SK-N-DZ (cell line): Measurements from ENCODE around the gene AKAP6.

ENCODE experiments used
- DNase-seq: peaks from one replicate; pipeline ENCODE4 v3.0.0-alpha.2; 2015; ENCODE audit warnings: low spot score

The AKAP6 gene

GRCh38 chr14:32622742-32623141, 293.6 kb downstream of the AKAP6 start:
- no peak for DNase-seq

GRCh38 chr14:32623300-32624093, 294.4 kb downstream of the AKAP6 start:
- no peak for DNase-seq

- DNase-seq = no peak
These were observed 296.1 kb downstream of the AKAP6 start for GRCh38 chr14:32625211-32625610.

GRCh38 chr14:32627545-32628298, 298.6 kb downstream of the AKAP6 start:
- DNase-seq = no peak

- DNase-seq = no peak
These were observed 300.1 kb downstream of the AKAP6 start for GRCh38 chr14:32629236-32629635.

- no peak for DNase-seq
These were observed 301.6 kb downstream of the AKAP6 start for GRCh38 chr14:32630701-32631100.

GRCh38 chr14:32633224-32633859, 304.2 kb downstream of the AKAP6 start:
- DNase-seq = no peak

- DNase-seq = no peak
These were observed 304.8 kb downstream of the AKAP6 start for GRCh38 chr14:32633930-32634329.

GRCh38 chr14:32635061-32635719, 306.1 kb downstream of the AKAP6 start:
- no peak for DNase-seq

GRCh38 chr14:32637582-32637981, 308.5 kb downstream of the AKAP6 start:
- DNase-seq = no peak

- no peak for DNase-seq
These were observed 310.1 kb downstream of the AKAP6 start for GRCh38 chr14:32639208-32639607.

GRCh38 chr14:32645551-32645950, 316.5 kb downstream of the AKAP6 start:
- DNase-seq = no peak

GRCh38 chr14:32648434-32648833, 319.3 kb downstream of the AKAP6 start:
- no peak for DNase-seq

GRCh38 chr14:32650030-32650429, 320.9 kb downstream of the AKAP6 start:
- DNase-seq = no peak

- DNase-seq = no peak
These were observed 321.6 kb downstream of the AKAP6 start for GRCh38 chr14:32650665-32651064.

- no peak for DNase-seq
These were observed 325.0 kb downstream of the AKAP6 start for GRCh38 chr14:32654106-32654505.

- no peak for DNase-seq
These were observed 327.5 kb downstream of the AKAP6 start for GRCh38 chr14:32656601-32657000.

- no peak for DNase-seq
These were observed 328.0 kb downstream of the AKAP6 start for GRCh38 chr14:32657081-32657480.

- DNase-seq = no peak
These were observed 332.1 kb downstream of the AKAP6 start for GRCh38 chr14:32661216-32661615.

GRCh38 chr14:32662211-32662610, 333.1 kb downstream of the AKAP6 start:
- no peak for DNase-seq

GRCh38 chr14:32666308-32666707, 337.2 kb downstream of the AKAP6 start:
- no peak for DNase-seq

GRCh38 chr14:32667287-32667686, 338.2 kb downstream of the AKAP6 start:
- no peak for DNase-seq
